RKO (cell line): Measurements from ENCODE around the gene MARVELD2.
"Not testable (repeated sequence)": the region's sequence is repeated elsewhere in the genome, so short reads cannot be mapped to it uniquely, and the experiment has no call there.

Source experiments
- DNase-seq: peaks from one replicate; pipeline ENCODE4 v3.0.0-alpha.2; 2016; ENCODE audit warnings: low spot score

Gene MARVELD2

GRCh38 chr5:69449511-69449910 is 34.6 kb downstream of the MARVELD2 start:
- no peak for DNase-seq

GRCh38 chr5:69450116-69450515 is 35.2 kb downstream of the MARVELD2 start:
- peak; percentile 97 for DNase-seq

- not testable (repeated sequence) for DNase-seq
Observed at GRCh38 chr5:69450527-69450926, 35.6 kb downstream of the MARVELD2 start.

GRCh38 chr5:69451941-69452647 is 37.2 kb downstream of the MARVELD2 start:
- DNase-seq, result no peak

GRCh38 chr5:69453487-69453886 is 38.6 kb downstream of the MARVELD2 start:
- not testable (repeated sequence) for DNase-seq

- DNase-seq, result no peak
Observed at GRCh38 chr5:69454460-69455249, 39.7 kb downstream of the MARVELD2 start.

- DNase-seq, result not testable (repeated sequence)
Observed at GRCh38 chr5:69455428-69455988, 40.6 kb downstream of the MARVELD2 start.

- no peak for DNase-seq
Observed at GRCh38 chr5:69462170-69462569, 47.3 kb downstream of the MARVELD2 start.

GRCh38 chr5:69466375-69466774 is 51.5 kb downstream of the MARVELD2 start:
- not testable (repeated sequence) for DNase-seq

GRCh38 chr5:69467442-69468225 is 52.7 kb downstream of the MARVELD2 start:
- DNase-seq, result no peak

GRCh38 chr5:69468631-69469030 is 53.7 kb downstream of the MARVELD2 start:
- no peak for DNase-seq

GRCh38 chr5:69471516-69471915 is 56.6 kb downstream of the MARVELD2 start:
- not testable (repeated sequence) for DNase-seq

- DNase-seq, result not testable (repeated sequence)
Observed at GRCh38 chr5:69472535-69473143, 57.7 kb downstream of the MARVELD2 start.

GRCh38 chr5:69477170-69477569 is 62.3 kb downstream of the MARVELD2 start:
- no peak for DNase-seq

- DNase-seq, result not testable (repeated sequence)
Observed at GRCh38 chr5:69478296-69478695, 63.4 kb downstream of the MARVELD2 start.

- no peak for DNase-seq
Observed at GRCh38 chr5:69484891-69485290, 70.0 kb downstream of the MARVELD2 start.

GRCh38 chr5:69485471-69485870 is 70.6 kb downstream of the MARVELD2 start:
- no peak for DNase-seq

- no peak for DNase-seq
Observed at GRCh38 chr5:69489246-69489645, 74.3 kb downstream of the MARVELD2 start.

GRCh38 chr5:69491027-69491426 is 76.1 kb downstream of the MARVELD2 start:
- DNase-seq, result no peak

GRCh38 chr5:69491838-69492390 is 77.0 kb downstream of the MARVELD2 start:
- no peak for DNase-seq

GRCh38 chr5:69492391-69492922 is 77.5 kb downstream of the MARVELD2 start, which contains the start of gene OCLN:
TSS of gene OCLN (plus strand) at chr5:69492790. CDS start at chr5:69504245, 11,455 bp downstream.
- peak; percentile 60 for DNase-seq
